NCI-H69 (cell line): ENCODE data around the gene EVL.
A peak's percentile ranks its signal among the peaks of the same experiment; 100 is the strongest.

Source experiments
- DNase-seq: peaks from one replicate; lab custom pipeline; 2025; lab: John Stamatoyannopoulos, UW

The EVL gene

GRCh38 chr14:100065942-100066574 lies 836 bp downstream of the EVL start:
- DNase-seq, result no peak

- DNase-seq, result no peak
Measured at GRCh38 chr14:100066962-100067361, 1.7 kb downstream of the EVL start.

GRCh38 chr14:100067481-100067880 lies 2.3 kb downstream of the EVL start:
- no peak for DNase-seq

GRCh38 chr14:100067971-100068959 lies 3.0 kb downstream of the EVL start:
- no peak for DNase-seq

GRCh38 chr14:100069161-100069800 lies 4.1 kb downstream of the EVL start:
- no peak for DNase-seq

GRCh38 chr14:100070310-100070709 lies 5.1 kb downstream of the EVL start:
- no peak for DNase-seq

- no peak for DNase-seq
Measured at GRCh38 chr14:100071545-100071944, 6.3 kb downstream of the EVL start.

- no peak for DNase-seq
Measured at GRCh38 chr14:100072783-100073346, 7.6 kb downstream of the EVL start.

GRCh38 chr14:100073576-100074430 lies 8.6 kb downstream of the EVL start:
- DNase-seq, result no peak

GRCh38 chr14:100074431-100075100 lies 9.3 kb downstream of the EVL start:
- DNase-seq, result no peak

- DNase-seq, result no peak
Measured at GRCh38 chr14:100075681-100076080, 10.5 kb downstream of the EVL start.

- no peak for DNase-seq
Measured at GRCh38 chr14:100076133-100076532, 10.9 kb downstream of the EVL start.

GRCh38 chr14:100076606-100077005 lies 11.4 kb downstream of the EVL start:
- no peak for DNase-seq

- DNase-seq, result no peak
Measured at GRCh38 chr14:100077441-100077840, 12.2 kb downstream of the EVL start.

GRCh38 chr14:100078216-100078803 lies 13.1 kb downstream of the EVL start:
- DNase-seq, result no peak

- DNase-seq, result peak; percentile 64
Measured at GRCh38 chr14:100078997-100079725, 13.9 kb downstream of the EVL start.

GRCh38 chr14:100079726-100080005 lies 14.4 kb downstream of the EVL start:
- DNase-seq, result no peak

- no peak for DNase-seq
Measured at GRCh38 chr14:100080206-100080605, 15.0 kb downstream of the EVL start.

GRCh38 chr14:100081997-100082625 lies 16.9 kb downstream of the EVL start:
- DNase-seq, result no peak

GRCh38 chr14:100082723-100083122 lies 17.5 kb downstream of the EVL start:
- no peak for DNase-seq
